ENCODE results near the gene CORO1C. TPM values are rescaled to one million over a fixed set of nuclear protein-coding genes. Genes with fewer than 3 reads are reported as not detected.

The CORO1C gene
- total RNA-seq, 3 donors from 2014 or later: 41.3 to 59.7 (median 47.7) TPM

DNA sequence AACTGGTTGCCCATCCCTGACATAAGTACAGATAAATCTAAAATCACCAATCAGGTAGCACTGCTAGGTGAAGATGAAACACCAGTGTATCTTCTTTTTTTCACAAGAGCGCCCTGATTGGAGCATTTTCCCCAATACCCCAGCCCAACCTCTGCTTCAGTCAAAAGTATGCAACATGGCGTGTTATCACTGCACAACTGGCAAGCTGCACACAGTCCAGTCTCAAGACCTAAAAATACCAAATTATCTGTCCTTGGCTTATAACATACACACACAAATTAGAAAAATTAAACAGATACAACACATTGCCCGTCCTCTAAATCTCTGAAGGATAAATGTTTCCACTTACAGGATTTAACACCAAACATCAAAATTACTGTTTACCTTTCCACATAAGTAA, 77.4 kb downstream of the CORO1C start:
- Mint-ChIP-seq H3K27me3 (ENCODE audit: low read depth) (no peaks in the 10 kb centered on the region), H3K36me3 (ENCODE audit: insufficient read depth) (peaks cover 14% of the 10 kb centered on the region), H3K9me3 (no peaks in the 10 kb centered on the region), H3K4me1 (ENCODE audit: low read depth) (peaks cover 17% of the 10 kb centered on the region), H3K4me3 (no peak overlapping the region)
- DNase-seq (no peak), ATAC-seq (no peak)

DNA sequence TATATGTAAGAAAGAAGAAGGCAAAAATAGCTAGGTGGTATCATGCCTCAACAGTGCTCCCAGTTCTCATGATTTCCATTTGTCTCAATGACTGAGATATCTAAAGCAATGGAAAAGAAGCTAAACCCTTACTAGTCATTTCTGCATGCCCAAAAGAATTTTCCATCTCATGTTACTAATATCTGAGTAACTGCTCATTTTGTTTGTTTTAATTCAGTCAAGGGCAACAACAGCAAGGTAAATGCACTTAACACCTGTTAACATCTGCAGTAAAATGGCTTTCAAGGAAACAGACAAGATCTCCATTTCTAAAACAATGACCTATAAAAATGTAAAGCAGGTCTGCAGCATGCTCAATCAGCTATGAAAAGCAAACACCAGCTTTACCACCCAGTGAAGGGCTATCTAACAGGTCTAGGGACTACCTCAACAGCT, 78.2 kb downstream of the CORO1C start:
- Mint-ChIP-seq H3K9me3 (no peaks in the 10 kb centered on the region), H3K4me1 (ENCODE audit: low read depth) (peaks cover 23% of the 10 kb centered on the region), H3K4me3 (no peak overlapping the region), H3K27me3 (ENCODE audit: low read depth) (no peaks in the 10 kb centered on the region), H3K36me3 (ENCODE audit: insufficient read depth) (peaks cover 14% of the 10 kb centered on the region)
- DNase-seq (no peak), ATAC-seq (no peak)

DNA sequence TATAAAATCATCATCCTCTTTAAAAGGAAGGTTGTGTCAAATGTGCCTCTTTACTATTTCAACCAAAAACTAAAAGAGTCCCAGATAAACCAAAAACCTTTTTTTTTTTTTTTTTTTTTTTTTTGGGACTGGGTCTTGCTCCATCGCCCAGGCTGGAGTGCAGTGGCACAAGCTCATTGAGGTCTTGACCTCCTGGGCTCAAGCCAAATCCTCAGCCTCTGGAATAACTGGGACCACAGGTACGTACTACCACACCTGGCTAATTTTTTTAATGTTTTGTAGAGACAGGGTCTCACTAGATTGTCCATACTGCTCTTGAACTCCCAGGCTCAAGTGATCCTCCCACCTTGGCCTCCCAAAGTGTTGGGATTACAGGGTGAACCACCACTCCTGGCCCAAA, 81.2 kb downstream of the CORO1C start:
- no peaks in the 10 kb centered on the region for H3K27me3 Mint-ChIP-seq (ENCODE audit: low read depth)
- DNase-seq (no peak), ATAC-seq (no peak)
- H3K9me3 Mint-ChIP-seq: no peaks in the 10 kb centered on the region
- H3K4me1 Mint-ChIP-seq (ENCODE audit: low read depth): peaks cover 44% of the 10 kb centered on the region
- H3K36me3 Mint-ChIP-seq (ENCODE audit: insufficient read depth): peaks cover 5% of the 10 kb centered on the region
- H3K4me3 Mint-ChIP-seq: no peak overlapping the region

DNA sequence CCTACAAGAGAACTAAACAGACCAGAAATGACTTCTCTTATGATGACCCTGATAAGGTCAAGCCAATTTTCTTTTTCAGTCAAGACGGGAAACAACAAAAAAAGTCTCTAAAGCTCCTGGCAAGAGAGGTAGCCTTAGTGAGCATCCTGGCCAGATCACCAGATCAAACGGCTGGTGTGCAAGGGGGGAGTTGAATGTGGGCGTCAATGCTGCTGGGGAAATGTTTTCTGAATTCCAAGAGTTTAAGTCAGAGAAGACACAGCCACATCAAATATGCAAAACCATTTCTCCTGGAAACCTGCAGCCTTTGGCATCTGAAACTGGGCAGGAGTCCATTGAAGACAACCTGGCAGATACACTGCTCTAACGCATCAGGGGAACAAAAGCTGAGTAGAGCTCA, 81.6 kb downstream of the CORO1C start:
- no peaks in the 10 kb centered on the region for H3K27me3 Mint-ChIP-seq (ENCODE audit: low read depth)
- ATAC-seq (no peak), DNase-seq (no peak)
- no peak overlapping the region for H3K4me3 Mint-ChIP-seq
- peaks cover 45% of the 10 kb centered on the region for H3K4me1 Mint-ChIP-seq (ENCODE audit: low read depth)
- H3K9me3 Mint-ChIP-seq: no peaks in the 10 kb centered on the region
- peaks cover 5% of the 10 kb centered on the region for H3K36me3 Mint-ChIP-seq (ENCODE audit: insufficient read depth)

DNA sequence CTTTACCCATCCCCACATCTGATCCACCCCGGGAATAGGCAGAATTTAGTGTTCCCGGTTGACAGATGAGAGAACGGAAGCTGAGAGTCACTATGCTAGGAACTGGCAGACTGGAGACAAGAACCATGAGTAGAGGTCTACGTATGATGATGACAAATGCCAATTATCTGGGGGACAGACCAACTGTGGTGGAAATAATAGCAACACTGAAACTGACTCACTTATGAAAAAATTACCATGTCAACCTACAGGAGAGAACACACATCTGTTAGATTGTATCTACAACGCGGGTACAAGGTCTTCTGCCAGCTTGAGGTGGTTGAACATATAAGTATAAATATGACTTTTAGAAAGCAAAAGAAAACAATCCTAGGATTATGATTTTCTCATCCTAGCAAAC, 82.2 kb downstream of the CORO1C start:
- H3K4me1 Mint-ChIP-seq (ENCODE audit: low read depth): peaks cover 45% of the 10 kb centered on the region
- DNase-seq (no peak), ATAC-seq (peak; percentile 49 to 66)
- H3K4me3 Mint-ChIP-seq: no peak overlapping the region
- H3K36me3 Mint-ChIP-seq (ENCODE audit: insufficient read depth): peaks cover 5% of the 10 kb centered on the region
- H3K27me3 Mint-ChIP-seq (ENCODE audit: low read depth): no peaks in the 10 kb centered on the region
- H3K9me3 Mint-ChIP-seq: no peaks in the 10 kb centered on the region

DNA sequence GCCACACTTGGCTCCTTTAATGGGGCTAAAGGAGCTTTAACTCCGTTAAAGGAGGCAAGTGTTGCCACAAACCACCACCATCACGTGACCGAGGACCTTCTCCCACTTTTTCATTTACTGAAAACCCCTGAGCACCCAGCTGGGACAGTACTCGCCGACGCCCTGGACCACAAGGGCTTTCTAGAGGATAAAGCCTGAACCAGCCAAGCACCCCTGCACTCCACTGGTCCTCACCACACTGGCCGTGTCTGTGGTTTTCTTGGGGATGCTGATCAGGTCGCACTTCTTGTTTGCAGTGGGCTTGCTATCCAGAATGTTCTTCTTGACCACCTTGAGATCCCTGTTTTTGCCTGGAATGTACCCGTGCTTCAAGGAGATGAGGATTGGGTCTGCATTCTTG, 82.9 kb downstream of the CORO1C start:
- ATAC-seq (no peak), DNase-seq (no peak)
- Mint-ChIP-seq H3K27me3 (ENCODE audit: low read depth) (no peaks in the 10 kb centered on the region), H3K4me1 (ENCODE audit: low read depth) (peaks cover 45% of the 10 kb centered on the region), H3K9me3 (no peaks in the 10 kb centered on the region), H3K36me3 (ENCODE audit: insufficient read depth) (peaks cover 5% of the 10 kb centered on the region), H3K4me3 (no peak overlapping the region)

DNA sequence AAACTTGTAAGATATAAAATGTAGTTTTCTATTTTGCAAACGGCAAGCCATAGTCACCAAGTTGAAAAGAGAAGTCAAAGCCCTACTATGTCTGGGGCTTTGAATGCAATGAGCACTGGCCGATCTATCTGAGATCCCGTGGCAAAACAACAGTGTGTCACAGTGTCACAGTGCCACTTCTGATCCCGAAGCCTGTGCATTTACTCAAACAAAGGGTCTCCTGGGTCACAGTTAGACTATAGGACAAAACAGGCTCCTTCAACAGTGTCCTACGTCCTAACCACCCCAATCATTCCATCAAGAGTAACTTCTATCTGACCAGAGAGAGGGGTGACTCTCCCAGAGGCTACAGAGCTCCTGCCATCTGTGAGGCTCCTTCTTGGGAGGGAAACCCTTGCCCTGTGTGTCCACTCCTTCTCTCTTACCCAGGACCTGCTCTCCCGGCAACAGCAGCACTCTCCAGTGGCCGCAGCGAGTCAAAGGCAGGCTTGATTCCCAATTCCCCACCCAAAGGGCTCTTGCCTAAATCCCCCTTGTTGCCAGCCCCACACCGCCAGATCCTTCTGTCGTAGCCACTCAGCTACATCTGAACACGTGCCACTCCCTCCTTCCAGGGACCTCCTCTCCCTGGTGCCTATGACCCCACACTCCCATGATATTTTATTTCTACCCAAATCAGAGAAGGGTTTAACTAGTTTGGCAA, 83.6 kb downstream of the CORO1C start:
- DNase-seq (no peak), ATAC-seq (no peak)
- no peaks in the 10 kb centered on the region for H3K9me3 Mint-ChIP-seq
- no peak overlapping the region for H3K4me3 Mint-ChIP-seq
- peaks cover 5% of the 10 kb centered on the region for H3K36me3 Mint-ChIP-seq (ENCODE audit: insufficient read depth)
- H3K27me3 Mint-ChIP-seq (ENCODE audit: low read depth): no peaks in the 10 kb centered on the region
- peaks cover 38% of the 10 kb centered on the region for H3K4me1 Mint-ChIP-seq (ENCODE audit: low read depth)

DNA sequence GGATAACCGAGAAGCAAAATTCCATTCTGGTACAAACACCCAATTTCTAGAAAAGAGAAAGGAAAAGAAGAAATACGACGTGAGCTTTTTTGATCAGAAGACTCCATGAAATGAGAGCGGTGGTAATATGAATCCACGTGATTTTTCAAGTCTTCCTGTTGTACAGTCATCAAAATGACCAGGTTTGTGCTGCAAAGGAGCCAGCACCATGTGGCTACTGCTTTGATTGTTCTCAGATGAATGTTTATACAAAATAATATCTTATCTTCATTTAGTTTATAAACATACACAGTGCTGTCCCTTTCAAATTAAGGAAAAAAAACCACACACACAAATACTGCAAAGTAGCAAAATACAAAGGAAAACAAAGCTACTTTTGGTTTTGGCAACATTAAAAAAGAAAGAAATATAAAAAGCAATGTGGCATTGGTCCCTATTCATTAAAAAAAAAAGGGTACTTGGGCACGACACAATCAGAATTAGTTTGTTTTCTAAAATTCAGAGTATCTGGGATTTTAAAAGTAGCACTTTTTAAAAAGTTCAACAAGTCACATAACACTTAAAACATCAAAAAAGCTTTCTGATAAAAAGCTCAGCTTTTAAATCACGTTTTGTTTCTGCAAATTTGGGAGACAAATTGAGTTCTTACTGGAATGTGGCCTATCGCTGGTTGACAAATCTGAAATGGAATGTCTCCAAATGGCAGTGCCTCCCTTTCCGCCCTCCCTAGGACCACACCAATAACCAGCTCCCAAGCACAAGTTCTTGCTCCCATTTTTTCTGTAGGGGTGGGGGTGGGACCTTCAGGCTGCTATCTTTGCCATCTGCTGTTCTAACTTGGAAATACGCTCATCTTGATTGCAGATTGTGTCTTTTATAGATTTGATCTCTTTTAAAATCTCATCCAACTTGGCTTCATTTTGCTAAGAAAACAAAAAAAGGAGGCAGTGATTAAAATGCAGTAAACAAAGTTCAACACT, 84.4 kb downstream of the CORO1C start:
- Mint-ChIP-seq H3K9me3 (no peaks in the 10 kb centered on the region), H3K4me3 (peak overlapping the region; percentile 58), H3K36me3 (ENCODE audit: insufficient read depth) (peaks cover 5% of the 10 kb centered on the region), H3K27me3 (ENCODE audit: low read depth) (no peaks in the 10 kb centered on the region), H3K4me1 (ENCODE audit: low read depth) (peaks cover 37% of the 10 kb centered on the region)
- ATAC-seq (no peak), DNase-seq (no peak)

DNA sequence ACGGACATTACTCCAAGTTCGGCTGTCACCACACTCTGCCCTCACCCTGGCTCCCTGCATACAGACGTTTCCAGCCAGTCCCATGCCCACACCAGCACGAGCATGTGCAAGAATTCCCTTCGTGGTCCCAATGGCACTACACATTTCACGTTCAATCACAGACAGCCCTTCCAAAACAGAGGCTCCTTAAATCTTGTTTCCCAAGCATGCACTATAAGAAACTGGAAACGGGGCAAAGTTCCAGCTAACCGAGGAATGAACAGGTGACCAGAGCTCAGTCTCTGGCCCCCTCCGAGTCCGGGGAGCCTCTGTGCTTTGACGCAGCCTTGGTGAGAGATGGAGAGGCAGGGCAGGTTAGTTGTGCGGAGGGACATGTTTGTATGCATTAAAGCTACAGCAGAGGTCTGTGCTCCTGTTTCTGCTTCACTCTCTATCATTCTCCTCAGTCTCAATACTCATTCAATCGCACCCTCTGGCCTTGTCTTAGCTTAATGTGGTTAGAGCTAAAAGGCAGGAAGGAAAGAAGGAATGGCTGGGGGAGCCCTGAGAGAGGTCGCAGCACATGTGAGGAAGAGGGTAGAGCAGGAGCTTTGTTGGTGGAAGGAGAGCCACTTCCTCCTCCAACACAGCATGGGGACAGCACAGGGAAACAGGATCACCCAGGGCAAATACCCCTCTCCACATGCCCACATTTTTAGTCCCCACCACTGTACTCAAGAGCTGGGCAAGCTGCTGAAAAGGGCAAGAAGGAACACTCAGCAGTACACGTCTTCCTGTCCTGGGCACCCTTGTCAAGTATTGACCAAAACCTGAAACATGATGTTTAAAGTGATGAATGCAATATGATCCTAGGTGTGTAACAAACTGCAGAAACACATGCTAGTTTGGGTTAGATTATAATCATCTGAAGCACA, 85.4 kb downstream of the CORO1C start:
- H3K9me3 Mint-ChIP-seq: no peaks in the 10 kb centered on the region
- H3K27me3 Mint-ChIP-seq (ENCODE audit: low read depth): no peaks in the 10 kb centered on the region
- H3K36me3 Mint-ChIP-seq (ENCODE audit: insufficient read depth): peaks cover 5% of the 10 kb centered on the region
- DNase-seq (no peak), ATAC-seq (peak; percentile 25 to 39)
- H3K4me3 Mint-ChIP-seq: peak overlapping the region; percentile 58
- peaks cover 40% of the 10 kb centered on the region for H3K4me1 Mint-ChIP-seq (ENCODE audit: low read depth)

DNA sequence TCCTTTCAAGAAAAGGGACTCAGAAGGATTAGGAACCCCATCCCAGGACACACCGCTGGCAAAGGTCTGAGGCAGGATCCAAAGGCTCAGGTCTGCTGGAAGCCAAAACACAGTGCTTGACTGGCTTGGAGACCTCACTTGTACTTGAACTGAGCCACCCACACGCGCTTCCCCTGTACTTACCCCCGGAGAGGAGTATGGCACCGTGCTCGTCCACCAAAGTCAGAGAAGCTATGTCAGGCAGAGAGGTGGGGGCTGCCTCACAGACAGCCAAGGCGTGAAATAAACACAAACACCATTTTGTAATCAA, 86.6 kb downstream of the CORO1C start:
- Mint-ChIP-seq H3K4me1 (ENCODE audit: low read depth) (peaks cover 47% of the 10 kb centered on the region), H3K27me3 (ENCODE audit: low read depth) (no peaks in the 10 kb centered on the region), H3K36me3 (ENCODE audit: insufficient read depth) (peaks cover 5% of the 10 kb centered on the region), H3K4me3 (no peak overlapping the region), H3K9me3 (no peaks in the 10 kb centered on the region)
- DNase-seq (no peak), ATAC-seq (no peak)

DNA sequence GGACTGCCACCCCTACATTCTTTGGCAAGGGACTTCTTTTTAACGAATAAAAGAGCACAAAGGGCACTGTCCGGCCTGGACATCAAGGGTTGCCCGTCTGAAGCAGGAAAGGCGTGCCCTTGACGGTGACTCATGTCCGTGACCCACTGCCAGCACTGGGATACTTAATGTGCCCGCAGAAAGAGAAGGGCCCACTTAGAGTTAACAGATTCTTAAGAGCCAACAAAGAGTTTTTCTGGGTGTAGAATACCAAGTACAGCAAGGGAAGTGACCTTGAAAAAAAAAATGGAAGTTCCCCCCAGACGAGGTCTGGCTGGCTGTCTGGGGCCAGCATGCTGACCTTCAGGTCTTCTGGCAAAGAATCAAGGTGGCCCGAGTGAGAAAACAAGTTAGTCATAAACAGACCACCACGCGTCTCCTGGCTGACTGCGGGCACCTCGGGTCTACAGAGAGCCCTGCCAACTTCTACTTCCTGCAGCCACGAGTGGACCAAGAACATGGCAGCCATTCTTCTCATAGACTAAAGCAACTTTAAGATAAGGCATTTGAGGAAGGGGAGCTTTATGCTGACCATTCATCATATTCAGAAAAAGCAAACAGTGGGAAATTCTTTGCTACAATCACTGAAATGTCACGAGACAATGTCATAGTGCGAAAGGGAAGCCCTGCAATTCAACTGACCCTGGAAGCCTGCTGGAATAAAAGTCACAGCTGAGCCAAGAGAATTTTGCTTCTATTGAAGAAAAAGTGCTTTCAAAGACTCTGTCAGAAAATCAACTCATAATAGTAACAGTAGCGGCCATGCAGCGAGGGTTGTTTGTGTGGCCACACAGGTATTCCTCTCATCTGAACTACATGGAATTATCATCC, 87.1 kb downstream of the CORO1C start:
- H3K4me1 Mint-ChIP-seq (ENCODE audit: low read depth): peaks cover 45% of the 10 kb centered on the region
- H3K9me3 Mint-ChIP-seq: no peaks in the 10 kb centered on the region
- no peak for ATAC-seq

DNA sequence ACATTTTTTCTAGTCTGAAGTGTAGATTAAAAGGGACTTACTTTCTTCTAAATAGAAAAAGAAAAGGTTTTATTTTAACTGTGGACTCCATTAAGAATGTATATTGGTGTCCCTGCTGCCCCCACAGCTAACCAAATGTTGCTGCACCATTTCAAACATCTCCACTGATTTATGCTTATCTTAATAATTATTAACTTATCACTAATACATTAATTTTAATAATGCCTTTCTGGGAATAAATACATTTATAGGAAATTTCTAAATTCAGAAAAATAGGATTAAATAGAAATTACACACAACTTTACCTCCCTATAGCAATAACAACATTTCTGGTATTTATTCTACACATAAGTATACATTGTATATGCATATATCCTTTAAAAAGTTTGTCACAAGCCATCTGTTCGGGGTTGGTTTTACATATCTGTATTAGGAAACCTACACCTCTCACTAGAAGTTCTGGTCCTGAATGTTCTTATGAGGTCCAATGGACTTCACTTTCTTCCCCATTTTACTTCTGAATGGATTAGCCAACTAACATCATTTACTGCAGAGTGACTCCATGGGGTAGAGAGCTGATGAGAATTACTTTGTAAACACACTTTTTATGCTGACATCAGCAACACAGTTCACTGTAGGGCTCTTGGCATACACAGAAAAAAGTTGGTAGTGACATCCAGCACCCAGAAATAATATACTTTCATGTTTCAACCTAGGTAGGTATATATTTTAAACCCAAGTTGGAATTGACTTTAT, 88.2 kb downstream of the CORO1C start:
- ATAC-seq (no peak), DNase-seq (no peak)
- Mint-ChIP-seq H3K4me3 (no peak overlapping the region), H3K36me3 (ENCODE audit: insufficient read depth) (no peaks in the 10 kb centered on the region), H3K27me3 (ENCODE audit: low read depth) (no peaks in the 10 kb centered on the region), H3K4me1 (ENCODE audit: low read depth) (peaks cover 36% of the 10 kb centered on the region), H3K9me3 (no peaks in the 10 kb centered on the region)

More for the DNA sequence above, 87.1 kb downstream of the CORO1C start:
- no peak overlapping the region for H3K4me3 Mint-ChIP-seq
- H3K27me3 Mint-ChIP-seq (ENCODE audit: low read depth): no peaks in the 10 kb centered on the region
- H3K36me3 Mint-ChIP-seq (ENCODE audit: insufficient read depth): no peaks in the 10 kb centered on the region
- no peak for DNase-seq

All from activated T-cell treated with anti-CD3 and anti-CD28 coated beads, Interleukin-2, amount 50 U/mL, for 4 hours (primary cell).